HuH-7 (cell line): ENCODE measurements around the gene MAEA.

ENCODE experiments used
- DNase-seq: peaks from one replicate; pipeline ENCODE4 v3.0.0; 2011; ENCODE audit warnings: low spot score

MAEA gene

GRCh38 chr4:1249731-1250526, 39.8 kb upstream of the MAEA start:
- peak; percentile 34 for DNase-seq

GRCh38 chr4:1250527-1250812, 39.2 kb upstream of the MAEA start:
- DNase-seq = no peak

- DNase-seq = no peak
Observed at GRCh38 chr4:1250921-1251772, 38.5 kb upstream of the MAEA start.

GRCh38 chr4:1251773-1252066, 38.0 kb upstream of the MAEA start:
- DNase-seq = no peak

GRCh38 chr4:1252928-1253492, 36.7 kb upstream of the MAEA start:
- no peak for DNase-seq

- no peak for DNase-seq
Observed at GRCh38 chr4:1253831-1254230, 35.9 kb upstream of the MAEA start.

- no peak for DNase-seq
Observed at GRCh38 chr4:1255151-1255550, 34.5 kb upstream of the MAEA start.

GRCh38 chr4:1255699-1256098, 34.0 kb upstream of the MAEA start:
- no peak for DNase-seq

- DNase-seq = no peak
Observed at GRCh38 chr4:1258457-1258856, 31.2 kb upstream of the MAEA start.

GRCh38 chr4:1259966-1260365, 29.7 kb upstream of the MAEA start:
- no peak for DNase-seq

GRCh38 chr4:1260418-1261106, 29.1 kb upstream of the MAEA start:
- DNase-seq = no peak

- no peak for DNase-seq
Observed at GRCh38 chr4:1261107-1261928, 28.4 kb upstream of the MAEA start.

- DNase-seq = no peak
Observed at GRCh38 chr4:1264942-1265341, 24.7 kb upstream of the MAEA start.

GRCh38 chr4:1265351-1265750, 24.3 kb upstream of the MAEA start:
- no peak for DNase-seq

- DNase-seq = no peak
Observed at GRCh38 chr4:1266881-1267763, 22.6 kb upstream of the MAEA start.

GRCh38 chr4:1269209-1269608, 20.5 kb upstream of the MAEA start:
- DNase-seq = no peak

- no peak for DNase-seq
Observed at GRCh38 chr4:1271686-1272085, 18.0 kb upstream of the MAEA start.

- no peak for DNase-seq
Observed at GRCh38 chr4:1274871-1275270, 14.8 kb upstream of the MAEA start.

- DNase-seq = no peak
Observed at GRCh38 chr4:1276984-1277383, 12.7 kb upstream of the MAEA start.

- no peak for DNase-seq
Observed at GRCh38 chr4:1277667-1278665, 11.7 kb upstream of the MAEA start.
